Activated CD4-positive, alpha-beta T cell treated with anti-CD3 and anti-CD28 coated beads, Interleukin-2, amount 50 U/mL, for 4 hours (primary cell): ENCODE results near the gene CKM.
A peak's percentile ranks its signal among the peaks of the same experiment; 100 is the strongest.

Source experiments
- DNase-seq, 2 experiments: peaks; one replicate each; pipeline ENCODE4 v3.0.0-alpha.2; 2020

CKM gene

GRCh38 chr19:45322744-45323281 is at the start of gene CKM:
CKM (minus strand) TSS chr19:45322875; CDS start chr19:45319713, 3,162 bp downstream.
- no peak for DNase-seq

DNA sequence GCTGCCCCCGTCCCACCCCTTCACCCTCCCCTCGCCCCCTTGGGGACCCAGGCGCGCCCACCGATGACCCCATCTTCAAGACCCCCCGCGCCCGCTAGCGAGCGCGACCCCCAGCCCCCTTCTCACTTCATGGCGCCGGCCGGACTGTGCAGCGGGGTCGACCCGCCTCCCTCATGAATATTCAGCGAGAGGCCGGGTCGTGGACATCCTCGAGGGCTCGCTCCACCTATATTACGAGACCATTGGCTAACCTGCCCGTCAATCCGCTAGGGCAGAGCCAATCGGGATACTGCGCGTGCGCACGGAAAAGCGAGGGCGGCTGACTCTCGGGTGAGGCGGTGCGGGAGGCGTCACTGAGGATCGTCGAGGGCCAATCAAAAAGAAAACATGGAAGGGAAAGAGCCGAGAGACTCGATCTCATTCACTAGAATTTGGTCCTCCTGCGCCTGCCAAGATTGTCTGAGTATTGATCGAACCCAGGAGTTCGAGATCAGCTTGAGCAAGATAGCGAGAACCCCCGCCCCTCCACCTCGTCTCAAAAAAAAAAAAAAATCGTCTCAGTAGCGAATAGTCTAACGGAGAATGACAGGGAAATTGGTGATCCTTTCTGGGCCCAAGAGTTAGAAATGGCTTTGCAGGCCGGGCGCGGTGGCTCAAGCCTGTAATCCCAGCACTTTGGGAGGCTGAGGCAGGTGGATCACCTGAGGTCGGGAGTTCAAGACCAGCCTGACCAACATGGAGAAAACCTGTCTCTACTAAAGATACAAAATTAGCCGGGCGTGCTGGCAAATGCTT is 47.9 kb upstream of the CKM start, which contains the start of gene ERCC2:
ERCC2 (minus strand) TSS at position 164 of the 795 bp plus-strand sequence; CDS start at position 131, 33 bp downstream.
- peak; percentile 100 for DNase-seq

GRCh38 chr19:45368737-45369340 is 46.2 kb upstream of the CKM start:
- DNase-seq = no peak

DNA sequence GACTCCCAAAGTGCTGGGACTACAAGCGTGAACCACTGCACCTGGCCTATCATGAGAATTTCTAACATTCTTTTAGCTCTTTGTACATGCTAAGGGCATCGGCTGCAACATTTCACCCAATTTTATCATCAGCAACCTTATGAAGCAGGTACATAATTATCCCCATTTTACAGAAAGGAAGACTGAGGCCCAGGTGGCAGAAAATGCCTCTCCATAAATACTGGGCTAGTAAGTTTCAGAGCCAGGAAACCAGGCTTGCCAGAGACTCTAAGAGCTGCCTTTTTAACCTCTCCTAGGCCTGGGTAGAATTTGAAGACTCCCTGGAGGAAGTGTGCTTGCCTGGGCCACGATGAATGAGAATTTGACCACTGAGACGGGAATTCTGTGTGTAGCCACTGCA is 45.5 kb upstream of the CKM start:
- DNase-seq = no peak

- no peak for DNase-seq
Measured at GRCh38 chr19:45364696-45365095, 42.0 kb upstream of the CKM start.

- no peak for DNase-seq
Measured at GRCh38 chr19:45363861-45364459, 41.3 kb upstream of the CKM start.

- no peak for DNase-seq
Measured at GRCh38 chr19:45362291-45362690, 39.6 kb upstream of the CKM start.

- no peak for DNase-seq
Measured at GRCh38 chr19:45361608-45362007, 38.9 kb upstream of the CKM start.

GRCh38 chr19:45358213-45358792 is 35.6 kb upstream of the CKM start:
- DNase-seq = no peak

- no peak for DNase-seq
Measured at GRCh38 chr19:45357445-45357783, 34.7 kb upstream of the CKM start.

DNA sequence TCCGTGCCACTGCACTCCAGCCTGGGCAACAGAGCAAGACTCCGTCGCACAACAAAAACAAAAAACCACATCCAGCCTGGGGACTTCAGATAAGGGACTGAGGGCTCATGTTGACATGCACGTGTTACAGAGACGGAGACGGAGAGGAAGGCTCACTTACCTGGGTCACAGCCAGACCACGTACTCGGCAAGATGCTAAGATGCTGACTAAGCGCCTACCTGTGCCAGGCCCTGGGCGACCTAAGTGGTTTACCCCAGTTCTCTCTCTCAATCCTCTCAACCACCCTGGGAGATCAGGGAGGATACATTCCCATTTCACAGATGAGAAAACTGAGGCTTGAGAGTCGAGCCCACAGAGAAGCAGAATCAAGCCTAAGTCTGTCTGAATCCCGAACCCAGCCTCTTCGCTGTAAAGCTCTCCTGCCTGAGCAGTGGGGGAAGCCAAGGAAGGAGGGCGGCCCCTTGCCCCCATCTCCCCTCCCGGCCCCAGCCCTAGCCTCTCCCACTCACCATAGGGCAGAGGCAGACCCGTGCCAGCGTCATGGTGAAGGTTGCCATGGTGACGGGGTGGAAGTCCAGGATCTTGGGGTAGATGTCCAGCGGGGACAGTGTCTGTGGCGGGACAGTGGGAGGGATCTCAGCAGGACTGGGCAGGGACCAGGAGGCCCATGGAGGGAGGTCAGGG is 34.2 kb upstream of the CKM start:
- DNase-seq = no peak

GRCh38 chr19:45355910-45356309 is 33.2 kb upstream of the CKM start:
- no peak for DNase-seq

DNA sequence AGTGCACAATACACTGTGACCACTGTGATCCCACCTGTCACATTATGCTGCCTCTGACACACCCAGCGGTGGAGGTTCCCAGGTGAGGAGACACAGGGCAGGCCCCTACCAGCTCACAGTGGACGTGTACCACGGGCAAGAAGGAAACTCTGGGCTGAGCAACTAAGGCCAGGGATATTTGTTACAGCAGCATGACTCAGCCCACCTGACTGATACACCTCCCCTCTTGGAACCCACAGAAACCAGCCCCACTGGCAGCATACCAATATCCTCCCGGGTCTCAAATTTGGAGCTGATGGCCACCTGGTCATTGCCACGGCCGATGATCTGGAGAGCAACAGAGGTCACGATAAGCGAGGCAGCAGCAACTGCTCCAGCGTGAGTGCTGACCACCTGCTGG is 32.7 kb upstream of the CKM start:
- no peak for DNase-seq

GRCh38 chr19:45354241-45354842 is 31.7 kb upstream of the CKM start:
- no peak for DNase-seq

GRCh38 chr19:45352914-45353796 is 30.5 kb upstream of the CKM start:
- DNase-seq = no peak

DNA sequence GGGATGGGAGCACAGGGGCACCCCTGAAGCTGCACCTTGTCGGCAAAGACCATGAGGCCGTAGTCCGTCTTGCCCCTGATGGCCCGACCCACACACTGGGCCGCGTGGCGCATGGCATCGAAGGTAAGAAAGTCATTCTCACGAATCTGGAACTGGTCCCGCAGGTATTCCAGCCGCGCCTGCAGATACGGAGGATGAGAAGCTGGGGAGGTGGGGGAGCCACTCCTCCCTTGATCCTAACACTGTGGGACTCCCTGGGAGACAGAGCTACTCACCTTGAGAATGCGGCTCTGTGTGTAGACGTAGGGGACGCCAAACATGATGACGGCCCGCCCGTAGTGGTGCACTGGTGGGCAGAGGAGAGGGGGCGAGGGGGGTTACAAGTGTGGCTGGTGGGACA is 29.8 kb upstream of the CKM start:
- no peak for DNase-seq

- DNase-seq = no peak
Measured at GRCh38 chr19:45352062-45352461, 29.4 kb upstream of the CKM start.

GRCh38 chr19:45351401-45351952 is 28.8 kb upstream of the CKM start:
- no peak for DNase-seq

DNA sequence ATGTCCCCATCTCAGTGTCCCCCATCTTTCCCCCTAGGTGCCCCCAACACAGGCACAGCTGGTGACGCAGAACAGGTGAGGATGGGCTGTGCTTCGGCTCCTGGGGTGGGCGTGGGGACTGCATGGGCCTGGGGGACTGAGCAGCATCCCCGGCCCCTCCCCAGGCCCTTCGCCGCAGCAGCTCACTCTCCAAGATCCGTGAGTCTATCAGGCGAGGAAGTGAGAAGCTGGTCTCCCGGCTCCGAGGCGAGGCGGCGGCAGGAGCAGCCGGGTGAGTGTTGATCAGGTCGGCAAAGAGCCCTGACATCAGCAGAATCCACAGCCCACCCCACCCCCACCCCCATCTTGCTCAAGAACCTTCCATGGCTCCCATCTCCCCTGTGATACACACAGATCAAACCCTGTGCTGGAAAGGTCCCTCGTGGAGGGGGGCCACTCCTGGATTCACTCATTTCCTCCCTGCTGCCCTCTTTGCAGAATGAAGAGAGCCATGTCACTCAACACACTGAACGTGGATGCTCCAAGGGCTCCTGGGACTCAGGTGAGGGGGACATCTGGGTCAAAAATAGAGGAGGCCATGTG is 27.9 kb upstream of the CKM start:
- DNase-seq = no peak

DNA sequence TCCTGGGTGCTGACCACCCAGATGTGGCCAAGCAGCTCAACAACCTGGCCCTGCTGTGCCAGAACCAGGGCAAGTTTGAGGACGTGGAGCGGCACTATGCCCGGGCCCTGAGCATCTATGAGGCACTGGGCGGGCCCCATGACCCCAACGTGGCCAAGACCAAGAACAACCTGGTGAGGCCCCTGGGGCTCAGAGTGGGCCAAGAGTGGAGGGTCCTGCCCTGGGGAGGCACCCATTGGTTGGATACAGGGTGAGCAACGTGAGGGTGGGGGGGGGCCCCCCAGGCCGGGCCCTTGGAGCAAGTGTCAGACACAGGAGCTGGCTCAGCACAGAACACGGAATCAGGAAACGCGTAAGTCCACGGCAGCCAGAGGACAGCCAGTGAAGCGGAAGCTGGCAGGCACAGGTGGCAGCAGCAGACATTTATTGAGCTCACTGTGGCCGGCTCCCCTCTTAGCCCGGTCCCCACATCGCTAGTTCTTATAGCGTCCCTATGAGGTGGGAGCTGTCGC is 26.8 kb upstream of the CKM start:
- no peak for DNase-seq

DNA sequence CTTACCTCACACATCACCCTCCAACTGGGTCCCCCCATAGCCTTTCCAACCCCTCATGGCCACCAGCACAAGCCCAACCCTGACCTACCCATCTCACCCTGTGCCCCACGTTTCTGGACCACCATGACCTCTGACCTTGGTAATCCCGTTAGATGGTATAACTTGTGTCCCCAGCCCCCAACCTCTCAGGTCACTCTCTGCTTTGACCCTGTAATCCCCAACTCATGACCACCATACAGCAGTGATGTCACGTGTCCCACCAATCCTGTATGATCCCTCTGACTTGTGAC is 26.4 kb upstream of the CKM start:
- no peak for DNase-seq
